ENCODE data around the gene UBE2Q1.
A peak's percentile ranks its signal among the peaks of the same experiment; 100 is the strongest.

UBE2Q1 gene

GRCh38 chr1:154529308-154529707, 29.2 kb downstream of the UBE2Q1 start:
- TF ChIP-seq, protein P1, sequence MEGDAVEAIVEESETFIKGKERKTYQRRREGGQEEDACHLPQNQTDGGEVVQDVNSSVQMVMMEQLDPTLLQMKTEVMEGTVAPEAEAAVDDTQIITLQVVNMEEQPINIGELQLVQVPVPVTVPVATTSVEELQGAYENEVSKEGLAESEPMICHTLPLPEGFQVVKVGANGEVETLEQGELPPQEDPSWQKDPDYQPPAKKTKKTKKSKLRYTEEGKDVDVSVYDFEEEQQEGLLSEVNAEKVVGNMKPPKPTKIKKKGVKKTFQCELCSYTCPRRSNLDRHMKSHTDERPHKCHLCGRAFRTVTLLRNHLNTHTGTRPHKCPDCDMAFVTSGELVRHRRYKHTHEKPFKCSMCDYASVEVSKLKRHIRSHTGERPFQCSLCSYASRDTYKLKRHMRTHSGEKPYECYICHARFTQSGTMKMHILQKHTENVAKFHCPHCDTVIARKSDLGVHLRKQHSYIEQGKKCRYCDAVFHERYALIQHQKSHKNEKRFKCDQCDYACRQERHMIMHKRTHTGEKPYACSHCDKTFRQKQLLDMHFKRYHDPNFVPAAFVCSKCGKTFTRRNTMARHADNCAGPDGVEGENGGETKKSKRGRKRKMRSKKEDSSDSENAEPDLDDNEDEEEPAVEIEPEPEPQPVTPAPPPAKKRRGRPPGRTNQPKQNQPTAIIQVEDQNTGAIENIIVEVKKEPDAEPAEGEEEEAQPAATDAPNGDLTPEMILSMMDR (IDR thresholded peaks at IDR 0.05; ENCODE audit: unreplicated experiment in 3 of 3), result no peak
- Mint-ChIP-seq H3K9me3 (no peaks in the 10 kb centered on the region), H3K4me3 (no peak overlapping the region), H3K36me3 (ENCODE audit: low read depth) (no peaks in the 10 kb centered on the region), H3K27me3 (ENCODE audit: low read depth) (peaks cover 8% of the 10 kb centered on the region), H3K27ac (no peak overlapping the region), H3K4me1 (no peaks in the 10 kb centered on the region)

DNA sequence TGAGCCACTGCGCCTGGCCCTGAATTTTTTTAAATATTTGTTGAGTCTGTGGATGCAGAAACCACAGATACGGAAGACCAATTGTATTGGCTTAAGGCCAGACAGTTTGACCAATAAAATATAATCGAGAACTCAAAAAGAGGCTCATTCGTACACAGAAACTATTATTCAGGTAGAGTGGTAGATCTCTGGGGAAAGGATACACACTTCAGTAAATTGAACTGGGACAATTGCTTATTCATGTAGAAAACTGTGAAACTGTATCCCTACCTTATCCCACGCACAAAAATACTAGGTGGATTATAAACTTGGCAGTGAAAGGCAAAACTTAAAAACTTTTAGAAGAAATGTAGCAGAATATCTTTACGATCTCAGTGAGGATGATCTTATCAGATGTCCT, 31.3 kb downstream of the UBE2Q1 start:
- H3K4me3 Mint-ChIP-seq, result no peak overlapping the region
- no peaks in the 10 kb centered on the region for H3K4me1 Mint-ChIP-seq
- no peaks in the 10 kb centered on the region for H3K36me3 Mint-ChIP-seq (ENCODE audit: low read depth)
- H3K27ac Mint-ChIP-seq, result no peak overlapping the region
- TF ChIP-seq, protein P1 (IDR thresholded peaks at IDR 0.05; ENCODE audit: unreplicated experiment in 3 of 3), result no peak
- no peaks in the 10 kb centered on the region for H3K9me3 Mint-ChIP-seq
- H3K27me3 Mint-ChIP-seq (ENCODE audit: low read depth), result peaks cover 4% of the 10 kb centered on the region

GRCh38 chr1:154524881-154525280, 33.6 kb downstream of the UBE2Q1 start:
- Mint-ChIP-seq H3K27ac (no peak overlapping the region), H3K4me3 (no peak overlapping the region), H3K27me3 (ENCODE audit: low read depth) (peaks cover 4% of the 10 kb centered on the region), H3K4me1 (peaks cover 5% of the 10 kb centered on the region), H3K9me3 (no peaks in the 10 kb centered on the region), H3K36me3 (ENCODE audit: low read depth) (no peaks in the 10 kb centered on the region)
- TF ChIP-seq, protein P1 (IDR thresholded peaks at IDR 0.05; ENCODE audit: unreplicated experiment in 3 of 3), result no peak

GRCh38 chr1:154521695-154522094, 36.8 kb downstream of the UBE2Q1 start:
- TF ChIP-seq, protein P1 (IDR thresholded peaks at IDR 0.05; ENCODE audit: unreplicated experiment in 3 of 3), result no peak
- Mint-ChIP-seq H3K9me3 (no peaks in the 10 kb centered on the region), H3K4me1 (peaks cover 5% of the 10 kb centered on the region), H3K27ac (no peak overlapping the region), H3K27me3 (ENCODE audit: low read depth) (peaks cover 11% of the 10 kb centered on the region), H3K36me3 (ENCODE audit: low read depth) (no peaks in the 10 kb centered on the region), H3K4me3 (no peak overlapping the region)

GRCh38 chr1:154520333-154520732, 38.1 kb downstream of the UBE2Q1 start:
- TF ChIP-seq, protein P1 (IDR thresholded peaks at IDR 0.05; ENCODE audit: unreplicated experiment in 3 of 3), result no peak
- no peaks in the 10 kb centered on the region for H3K9me3 Mint-ChIP-seq
- H3K27me3 Mint-ChIP-seq (ENCODE audit: low read depth), result peaks cover 22% of the 10 kb centered on the region
- no peaks in the 10 kb centered on the region for H3K36me3 Mint-ChIP-seq (ENCODE audit: low read depth)
- peak overlapping the region in 1 of 3 experiments; percentile 76 for H3K27ac Mint-ChIP-seq
- peaks cover 5% of the 10 kb centered on the region for H3K4me1 Mint-ChIP-seq
- no peak overlapping the region for H3K4me3 Mint-ChIP-seq

DNA sequence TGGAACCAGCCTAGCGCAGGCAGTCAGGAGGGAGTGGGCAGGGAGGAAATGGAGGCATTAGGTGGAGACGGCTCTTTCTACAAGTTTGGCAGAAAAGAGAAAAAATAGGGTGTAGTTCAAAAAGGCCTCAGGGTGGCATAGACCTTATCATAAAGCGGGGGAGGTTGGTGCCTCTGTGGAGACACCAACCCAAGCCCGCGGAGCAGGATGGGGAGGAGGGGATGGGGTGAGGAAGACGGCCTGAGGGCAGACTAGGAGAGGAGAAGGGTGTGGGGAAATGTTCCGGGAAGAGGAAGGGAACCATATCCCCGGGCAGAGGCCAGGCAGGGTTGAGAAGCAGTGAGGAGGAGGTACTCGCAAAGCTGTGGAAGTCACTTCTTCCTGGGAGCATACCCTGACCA, 38.9 kb downstream of the UBE2Q1 start:
- Mint-ChIP-seq H3K27me3 (ENCODE audit: low read depth) (peaks cover 27% of the 10 kb centered on the region), H3K36me3 (ENCODE audit: low read depth) (no peaks in the 10 kb centered on the region), H3K4me1 (peaks cover 5% of the 10 kb centered on the region), H3K27ac (no peak overlapping the region), H3K4me3 (no peak overlapping the region), H3K9me3 (no peaks in the 10 kb centered on the region)
- TF ChIP-seq, protein P1 (IDR thresholded peaks at IDR 0.05; ENCODE audit: unreplicated experiment in 3 of 3), result no peak

Measured in nephron (organoid).